PC-3 (cell line): Measurements from ENCODE around the gene MRTFA. TPM values are rescaled to one million over a fixed set of nuclear protein-coding genes. Genes with fewer than 3 reads are reported as not detected.

Experiments
- ATAC-seq: fragments of 200-7000 bp; cut with Tn5 transposase; 2 replicates; pipeline ENCODE4 v1.9.1; 2020; ENCODE audit warnings: mild to moderate bottlenecking, moderate library complexity
- BruUV-seq: library from RNA; stranded (reverse); fragments of 400-500 nt; replicated peaks from 2 replicates; lab custom pipeline; 2021; lab: Mats Ljungman, UMichigan
- CTCF ChIA-PET: fragments of 300-600 bp; sonication (Branson Sonifier 250); formaldehyde crosslinking; loops from one replicate; lab custom pipeline; 2022; ENCODE audit warnings: antibody characterized with exemption; lab: Charles Lee
- POLR2A ChIA-PET: fragments of 300-600 bp; sonication (Branson Sonifier 250); formaldehyde crosslinking; loops from one replicate; lab custom pipeline; 2022; ENCODE audit warnings: antibody characterized with exemption; ENCODE audit not compliant: unreplicated experiment; lab: Charles Lee
- DNase-seq: peaks from one replicate; pipeline ENCODE4 v3.0.0-alpha.2; 2015
- H2AFZ ChIP-seq: fragments of 300-600 bp; sonication (generic); 2 replicates; pipeline ENCODE4 v1.6.0; 2016; ENCODE audit warnings: antibody characterized with exemption, low read length
- H3F3A ChIP-seq: fragments of 300-600 bp; sonication (generic); one replicate; pipeline ENCODE4 v1.6.0; 2017; ENCODE audit warnings: antibody characterized with exemption, low read length, control low read depth, mild to moderate bottlenecking; ENCODE audit not compliant: unreplicated experiment
- H3K27ac ChIP-seq: fragments of 300-600 bp; sonication (generic); 2 replicates; pipeline ENCODE4 v1.5.1; 2016; ENCODE audit warnings: mild to moderate bottlenecking, low read length
- H3K27me3 ChIP-seq: fragments of 300-600 bp; sonication (generic); 2 replicates; pipeline ENCODE4 v1.6.1; 2016; ENCODE audit warnings: low read length, mixed read lengths
- H3K36me3 ChIP-seq: fragments of 300-600 bp; sonication (generic); 2 replicates; pipeline ENCODE4 v1.6.1; 2016; ENCODE audit warnings: low read depth, mixed run types, low read length, mixed read lengths
- H3K4me1 ChIP-seq: fragments of 300-600 bp; sonication (generic); 2 replicates; pipeline ENCODE4 v1.5.1; 2016; ENCODE audit warnings: low read length; ENCODE audit not compliant: insufficient read depth
- H3K4me2 ChIP-seq: fragments of 300-600 bp; sonication (generic); 2 replicates; pipeline ENCODE4 v1.6.0; 2016; ENCODE audit warnings: low read length
- H3K4me3 ChIP-seq: fragments of 300-600 bp; sonication (generic); 2 replicates; pipeline ENCODE4 v1.5.1; 2016; ENCODE audit warnings: mild to moderate bottlenecking, low read length, mixed read lengths
- H3K79me2 ChIP-seq: fragments of 300-600 bp; sonication (generic); 2 replicates; pipeline ENCODE4 v1.6.1; 2017; ENCODE audit warnings: low read length, mixed read lengths
- H3K9ac ChIP-seq: fragments of 300-600 bp; sonication (generic); 2 replicates; pipeline ENCODE4 v1.6.0; 2016; ENCODE audit warnings: mild to moderate bottlenecking, low read length
- H3K9me2 ChIP-seq: fragments of 300-600 bp; sonication (generic); replicated peaks from 2 replicates; pipeline ENCODE4 v1.6.1; 2016; ENCODE audit warnings: mixed run types, low read length, mixed read lengths
- H3K9me3 ChIP-seq: fragments of 300-600 bp; sonication (generic); 2 replicates; pipeline ENCODE4 v1.6.1; 2016; ENCODE audit warnings: low read length, mixed read lengths
- H4K20me1 ChIP-seq: fragments of 300-600 bp; sonication (generic); 2 replicates; pipeline ENCODE4 v1.6.1; 2016; ENCODE audit warnings: low read length, mixed read lengths
- CTCF ChIP-seq: fragments of 300-600 bp; sonication (generic); conservative IDR thresholded peaks from 2 replicates; pipeline ENCODE4 v1.5.1; 2017; ENCODE audit warnings: antibody characterized with exemption, low read depth, mild to moderate bottlenecking, low read length
- EZH2 ChIP-seq: fragments of 300-600 bp; sonication (generic); IDR thresholded peaks from one replicate; pipeline ENCODE4 v1.6.1; 2017; ENCODE audit warnings: antibody characterized with exemption, mild to moderate bottlenecking, low read length; ENCODE audit not compliant: unreplicated experiment
- EZH2phosphoT487 ChIP-seq: fragments of 300-600 bp; sonication (generic); IDR thresholded peaks from 2 replicates; pipeline ENCODE4 v1.6.1; 2018; ENCODE audit warnings: mild to moderate bottlenecking, antibody characterized with exemption, low read length, borderline replicate concordance
- intact Hi-C: fragments of 100-400 bp; cut with micrococcal nuclease; formaldehyde crosslinking; loops from 2 replicates; pipeline ENCODE4 v1.9.0; 2023
- total RNA-seq: library from RNA; depleted of rRNA; stranded (reverse); fragments of >200 nt; gene quantifications from 2 replicates; pipeline ENCODE4 v1.2.3, GENCODE V29; 2014

The MRTFA gene
- total RNA-seq, 1 experiment from 2014 or later, result 32.6 TPM

- no peak overlapping the region for H3K4me2 ChIP-seq
- H4K20me1 ChIP-seq, result no peaks in the 10 kb centered on the region
- H3K9me2 ChIP-seq, result no peaks in the 10 kb centered on the region
- H2AFZ ChIP-seq, result no peak overlapping the region
- H3K4me1 ChIP-seq, result no peaks in the 10 kb centered on the region
- H3K27ac ChIP-seq, result no peak overlapping the region
- no peak for DNase-seq
- intact Hi-C loops, result no loop called here
- H3K4me3 ChIP-seq, result no peak overlapping the region
- H3K36me3 ChIP-seq, result no peaks in the 10 kb centered on the region
- ChIA-PET CTCF (no interaction called here), POLR2A (no interaction called here)
- no peaks in the 10 kb centered on the region for H3K27me3 ChIP-seq
- no peaks in the 10 kb centered on the region for H3K79me2 ChIP-seq
- no peaks in the 10 kb centered on the region for H3K9me3 ChIP-seq
- BruUV-seq, result no TSS peak
- no peak overlapping the region for H3K9ac ChIP-seq
- no peaks in the 10 kb centered on the region for H3F3A ChIP-seq
- ATAC-seq, result no peak
- no peak for TF ChIP-seq EZH2
- no peak for TF ChIP-seq CTCF
- TF ChIP-seq EZH2phosphoT487, result no peak
These were observed 37.8 kb upstream of the MRTFA start for GRCh38 chr22:40674274-40674673.

GRCh38 chr22:40673017-40673416 is 36.5 kb upstream of the MRTFA start:
- CTCF ChIA-PET, result no interaction called here
- ATAC-seq (no peak), DNase-seq (no peak)
- Histone ChIP-seq H3K9me2 (no peaks in the 10 kb centered on the region), H2AFZ (no peak overlapping the region), H3K4me2 (no peak overlapping the region), H3K36me3 (no peaks in the 10 kb centered on the region), H3K27ac (no peak overlapping the region), H3K9me3 (no peaks in the 10 kb centered on the region), H3K27me3 (no peaks in the 10 kb centered on the region), H3K4me3 (no peak overlapping the region), H4K20me1 (no peaks in the 10 kb centered on the region), H3K79me2 (no peaks in the 10 kb centered on the region), H3K9ac (no peak overlapping the region), H3F3A (no peaks in the 10 kb centered on the region), H3K4me1 (no peaks in the 10 kb centered on the region)
- intact Hi-C loops, result no loop called here
- BruUV-seq, result no TSS peak
- TF ChIP-seq EZH2 (no peak), CTCF (no peak), EZH2phosphoT487 (no peak)
- POLR2A ChIA-PET, result no interaction called here

- Histone ChIP-seq H3K4me1 (no peaks in the 10 kb centered on the region), H3K9ac (no peak overlapping the region), H3K9me2 (no peaks in the 10 kb centered on the region), H3F3A (no peaks in the 10 kb centered on the region), H2AFZ (no peak overlapping the region), H3K79me2 (no peaks in the 10 kb centered on the region), H3K36me3 (no peaks in the 10 kb centered on the region), H3K27me3 (no peaks in the 10 kb centered on the region), H3K27ac (no peak overlapping the region), H3K4me3 (no peak overlapping the region), H3K4me2 (no peak overlapping the region), H4K20me1 (no peaks in the 10 kb centered on the region), H3K9me3 (no peaks in the 10 kb centered on the region)
- ATAC-seq (no peak), DNase-seq (no peak)
- ChIA-PET POLR2A (no interaction called here), CTCF (no interaction called here)
- intact Hi-C loops, result no loop called here
- no TSS peak for BruUV-seq
- TF ChIP-seq CTCF (no peak), EZH2 (no peak), EZH2phosphoT487 (no peak)
These were observed 35.4 kb upstream of the MRTFA start for GRCh38 chr22:40671796-40672360.
